IPS-18a (cell line): ENCODE results near the gene PRR7.

ENCODE experiments used
- H3K27ac ChIP-seq: one replicate; pipeline ENCODE4 v1.5.1; 2013; ENCODE audit warnings: low read length
- H3K27me3 ChIP-seq: one replicate; pipeline ENCODE4 v1.6.1; 2013; ENCODE audit warnings: mild to moderate bottlenecking, low read length; ENCODE audit not compliant: control insufficient read depth, insufficient read depth
- H3K36me3 ChIP-seq: one replicate; pipeline ENCODE4 v1.6.1; 2013; ENCODE audit warnings: low read depth, low read length; ENCODE audit not compliant: control insufficient read depth
- H3K4me1 ChIP-seq: one replicate; pipeline ENCODE4 v1.6.1; 2013; ENCODE audit warnings: low read depth, low read length; ENCODE audit not compliant: control insufficient read depth
- H3K4me3 ChIP-seq: one replicate; pipeline ENCODE4 v1.5.1; 2013; ENCODE audit warnings: low read length
- H3K9ac ChIP-seq: one replicate; pipeline ENCODE4 v1.6.1; 2013; ENCODE audit warnings: mild to moderate bottlenecking, low read length, moderate library complexity
- H3K9me3 ChIP-seq: one replicate; pipeline ENCODE4 v1.6.1; 2013; ENCODE audit warnings: low read depth, low read length; ENCODE audit not compliant: control insufficient read depth

Gene PRR7

DNA sequence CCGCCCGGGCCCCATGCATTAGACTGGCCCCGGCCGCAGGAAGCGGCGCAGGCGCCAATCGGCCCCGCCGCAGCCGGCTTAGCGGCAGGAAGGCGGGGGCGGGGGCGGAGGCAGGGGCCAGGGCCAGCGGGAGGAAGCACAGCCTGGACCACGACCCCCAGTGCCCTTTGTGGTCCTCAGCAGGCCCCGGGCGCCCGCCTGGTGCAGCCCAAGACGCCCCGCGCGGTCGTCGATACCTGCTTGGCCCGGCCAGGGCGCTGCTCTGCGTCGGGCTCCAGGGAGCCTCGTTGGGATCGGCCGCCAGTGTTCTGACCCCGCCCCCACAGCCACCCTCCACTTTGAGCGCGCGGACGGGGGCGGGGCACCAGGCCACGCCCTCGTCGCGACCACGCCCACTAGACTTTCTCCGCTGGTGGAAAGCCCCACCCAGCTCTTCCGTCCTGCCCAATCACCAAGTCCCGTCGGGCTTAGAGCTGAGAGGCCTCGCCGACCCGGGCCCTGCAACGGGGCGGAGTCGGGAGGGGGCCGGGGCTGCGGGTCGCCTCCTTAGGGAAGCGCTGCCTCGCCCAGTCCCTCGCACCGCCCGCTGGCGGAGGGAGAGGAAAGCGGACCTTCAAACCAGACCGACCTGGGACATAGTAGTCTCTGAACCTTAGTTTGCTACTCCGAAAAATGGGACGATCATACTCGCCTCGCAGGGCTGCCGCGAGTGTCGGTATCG is 50.8 kb downstream of the PRR7 start, which contains the start of gene PDLIM7:
Gene PDLIM7, minus strand, starts transcription at position 313 of the 721 bp plus-strand sequence. CDS start 1,092 bp downstream, outside the sequence.
- H3K36me3 ChIP-seq = peaks cover 6% of the 10 kb centered on the region
- peak within 1 kb of the TSS; percentile 95 for H3K9ac ChIP-seq
- peak within 1 kb of the TSS; percentile 80 for H3K4me3 ChIP-seq
- H3K4me1 ChIP-seq = peaks cover 38% of the 10 kb centered on the region
- peaks cover 21% of the 10 kb centered on the region for H3K27me3 ChIP-seq
- no peaks in the 10 kb centered on the region for H3K9me3 ChIP-seq
- H3K27ac ChIP-seq = peak within 1 kb of the TSS; percentile 96

GRCh38 chr5:177498013-177498787 is 51.6 kb downstream of the PRR7 start:
- no peak overlapping the region for H3K27ac ChIP-seq
- H3K4me3 ChIP-seq = peak overlapping the region; percentile 71
- peaks cover 6% of the 10 kb centered on the region for H3K36me3 ChIP-seq
- H3K9me3 ChIP-seq = no peaks in the 10 kb centered on the region
- peaks cover 21% of the 10 kb centered on the region for H3K27me3 ChIP-seq
- H3K9ac ChIP-seq = peak overlapping the region; percentile 0
- H3K4me1 ChIP-seq = peaks cover 38% of the 10 kb centered on the region

DNA sequence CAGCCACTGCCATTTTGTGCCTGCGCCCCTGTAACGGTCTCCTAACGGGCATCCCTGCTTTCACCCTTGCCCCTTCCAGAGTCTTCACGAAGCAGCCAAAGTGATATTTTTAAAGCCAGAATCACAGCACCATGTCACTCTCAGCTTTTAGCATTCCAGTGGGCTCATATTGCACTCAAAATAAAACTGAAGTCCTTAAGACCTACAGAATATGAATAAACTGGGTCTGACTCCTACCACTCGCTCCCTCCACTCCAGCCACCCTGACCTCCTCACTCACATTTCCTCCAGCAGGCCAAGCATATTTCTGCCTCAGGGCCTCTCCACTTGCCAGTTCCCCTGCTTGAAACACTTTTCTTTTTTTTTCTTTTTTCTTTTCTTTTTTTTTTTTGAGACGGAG is 53.2 kb downstream of the PRR7 start:
- Histone ChIP-seq H3K9me3 (no peaks in the 10 kb centered on the region), H3K4me1 (peaks cover 34% of the 10 kb centered on the region), H3K9ac (no peak overlapping the region), H3K27ac (no peak overlapping the region), H3K4me3 (no peak overlapping the region), H3K36me3 (no peaks in the 10 kb centered on the region), H3K27me3 (peaks cover 21% of the 10 kb centered on the region)

GRCh38 chr5:177500685-177501522 is 54.3 kb downstream of the PRR7 start:
- Histone ChIP-seq H3K27me3 (peaks cover 21% of the 10 kb centered on the region), H3K9me3 (no peaks in the 10 kb centered on the region), H3K4me3 (no peak overlapping the region), H3K27ac (no peak overlapping the region), H3K36me3 (no peaks in the 10 kb centered on the region), H3K9ac (no peak overlapping the region), H3K4me1 (peaks cover 24% of the 10 kb centered on the region)

- Histone ChIP-seq H3K36me3 (no peaks in the 10 kb centered on the region), H3K4me3 (no peak overlapping the region), H3K4me1 (peaks cover 18% of the 10 kb centered on the region), H3K27ac (no peak overlapping the region), H3K9ac (no peak overlapping the region), H3K9me3 (no peaks in the 10 kb centered on the region), H3K27me3 (peaks cover 21% of the 10 kb centered on the region)
Observed at GRCh38 chr5:177501874-177502678, 55.5 kb downstream of the PRR7 start.

DNA sequence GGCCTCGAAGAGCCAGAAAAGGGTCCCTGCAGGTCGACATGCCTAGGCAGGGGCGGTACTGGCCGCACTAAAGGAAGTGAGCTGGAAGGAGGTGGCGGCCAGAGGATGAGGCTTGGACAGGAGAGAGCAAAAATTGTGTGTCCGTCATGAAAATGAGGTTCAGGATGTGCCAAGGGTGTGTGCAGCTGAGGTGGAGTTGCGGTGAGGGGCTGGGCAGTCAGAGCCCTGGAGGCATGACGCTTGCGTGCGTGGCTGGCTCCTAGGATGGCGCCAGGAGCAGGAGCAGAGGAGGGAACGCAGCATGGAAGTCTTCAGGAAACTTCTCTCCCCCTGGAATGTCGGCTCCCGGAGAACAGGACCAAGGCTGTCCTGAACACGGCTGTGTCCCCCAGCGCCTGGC is 56.3 kb downstream of the PRR7 start:
- H3K4me1 ChIP-seq = peaks cover 18% of the 10 kb centered on the region
- no peak overlapping the region for H3K9ac ChIP-seq
- no peak overlapping the region for H3K27ac ChIP-seq
- H3K27me3 ChIP-seq = peaks cover 21% of the 10 kb centered on the region
- H3K9me3 ChIP-seq = no peaks in the 10 kb centered on the region
- no peaks in the 10 kb centered on the region for H3K36me3 ChIP-seq
- no peak overlapping the region for H3K4me3 ChIP-seq

DNA sequence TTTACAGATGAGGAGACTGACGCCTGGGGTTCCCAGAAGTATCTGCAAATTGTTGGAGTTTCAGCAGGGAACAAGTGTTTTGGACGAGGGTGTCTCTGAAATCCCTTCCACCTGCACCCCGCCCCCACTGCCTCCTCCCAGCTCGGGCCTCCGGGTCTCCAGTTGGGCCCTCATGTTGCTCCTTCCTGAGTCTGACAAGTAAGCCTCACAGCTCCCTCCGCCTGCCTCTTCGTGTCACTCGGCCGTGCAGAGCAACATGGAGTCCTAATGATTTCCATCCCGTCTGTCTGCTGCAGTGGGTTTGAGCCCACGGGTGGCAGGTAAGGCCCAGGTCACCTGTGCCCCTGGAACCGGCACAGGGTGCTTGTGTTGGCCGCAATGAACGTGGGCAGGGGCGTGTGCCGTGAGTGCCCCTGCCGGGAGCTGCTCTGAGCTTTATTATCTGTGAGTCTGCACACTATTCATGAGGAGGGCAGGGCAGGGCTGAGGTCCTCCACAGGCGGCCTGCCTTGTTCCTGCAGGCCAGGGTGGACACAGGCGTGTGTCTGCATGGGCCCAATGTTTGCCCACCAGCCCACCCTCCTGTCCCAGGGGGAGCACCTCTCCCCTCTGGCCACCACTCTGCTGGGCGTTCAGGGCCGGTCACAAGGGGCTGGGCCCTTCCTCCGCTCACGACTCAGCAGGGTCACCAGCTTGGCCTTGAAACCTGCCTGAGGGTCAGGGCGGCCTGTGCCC is 56.9 kb downstream of the PRR7 start:
- Histone ChIP-seq H3K9me3 (no peaks in the 10 kb centered on the region), H3K36me3 (no peaks in the 10 kb centered on the region), H3K27me3 (peaks cover 15% of the 10 kb centered on the region), H3K27ac (no peak overlapping the region), H3K4me3 (no peak overlapping the region), H3K4me1 (peaks cover 14% of the 10 kb centered on the region), H3K9ac (no peak overlapping the region)

GRCh38 chr5:177504086-177505056 is 57.8 kb downstream of the PRR7 start:
- peaks cover 10% of the 10 kb centered on the region for H3K4me1 ChIP-seq
- H3K27ac ChIP-seq = no peak overlapping the region

DNA sequence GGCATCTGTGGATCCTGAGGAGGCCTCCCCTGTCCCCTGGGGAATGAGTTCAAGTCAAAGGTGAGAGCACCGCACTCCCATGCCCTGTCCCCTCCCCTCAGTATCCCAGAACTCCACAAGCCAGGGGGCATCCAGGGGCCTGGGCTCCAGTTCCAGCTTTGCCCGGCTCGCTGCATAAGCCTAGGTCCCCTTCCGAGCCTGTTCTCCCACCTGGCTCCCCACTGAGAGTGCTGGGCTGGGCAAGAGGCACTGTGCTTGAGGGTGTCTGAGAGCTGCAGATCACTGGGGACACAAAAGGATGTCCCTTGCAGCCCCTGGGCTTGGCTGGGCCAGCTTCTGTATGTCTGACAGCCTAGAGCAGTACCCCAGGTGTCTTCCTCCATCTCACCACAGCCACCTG is 58.5 kb downstream of the PRR7 start:
- peaks cover 10% of the 10 kb centered on the region for H3K4me1 ChIP-seq
- H3K27ac ChIP-seq = no peak overlapping the region
- H3K36me3 ChIP-seq = no peaks in the 10 kb centered on the region
- H3K9me3 ChIP-seq = no peaks in the 10 kb centered on the region
- H3K4me3 ChIP-seq = no peak overlapping the region
- H3K9ac ChIP-seq = no peak overlapping the region
- H3K27me3 ChIP-seq = no peaks in the 10 kb centered on the region

More at GRCh38 chr5:177504086-177505056, 57.8 kb downstream of the PRR7 start:
- no peaks in the 10 kb centered on the region for H3K36me3 ChIP-seq
- H3K4me3 ChIP-seq = no peak overlapping the region
- H3K9me3 ChIP-seq = no peaks in the 10 kb centered on the region
- peaks cover 6% of the 10 kb centered on the region for H3K27me3 ChIP-seq
- no peak overlapping the region for H3K9ac ChIP-seq
